DMS153 treated with DMSO at 0.1 percent for 48 hours (cell line): ENCODE results near the gene GPR75.

Source experiments
- DNase-seq: peaks from one replicate; lab custom pipeline; 2025; ENCODE audit not compliant: unreplicated experiment; lab: John Stamatoyannopoulos, UW

Gene GPR75

GRCh38 chr2:53811601-53812000 is 48.2 kb downstream of the GPR75 start:
- no peak for DNase-seq
